Lung (tissue), 12 donors: Measurements from ENCODE around the gene SUOX. TPM values are rescaled to one million over a fixed set of nuclear protein-coding genes. Genes with fewer than 3 reads are reported as not detected.

Experiments used
- ATAC-seq: fragments of 200-7000 bp; cut with Tn5 transposase; one replicate; pipeline ENCODE4 v1.9.1; 2020; ENCODE audit warnings: moderate number of reproducible peaks; ENCODE audit not compliant: insufficient read depth, low FRiP score
- DNase-seq, 3 donors: peaks; one replicate each; pipeline ENCODE4 v3.0.0-alpha.2; 2013 to 2017
- H3K27ac ChIP-seq, 2 donors: one replicate each; pipeline ENCODE4 v1.5.1; 2013; ENCODE audit warnings: mild to moderate bottlenecking in 2 of 2, moderate library complexity in 2 of 2, control low read depth in 1 of 2, inconsistent platforms in 1 of 2, low read depth in 1 of 2, low read length in 1 of 2
- H3K27me3 ChIP-seq, 3 donors: one replicate each; pipeline ENCODE4 v1.5.1; 2013; ENCODE audit warnings: low read length in 2 of 3; ENCODE audit not compliant: control insufficient read depth in 3 of 3, insufficient read depth in 3 of 3
- H3K36me3 ChIP-seq, 4 donors: one replicate each; pipeline ENCODE4 v1.5.1; 2013; ENCODE audit warnings: low read length in 4 of 4, mild to moderate bottlenecking in 1 of 4, moderate library complexity in 1 of 4; ENCODE audit not compliant: control insufficient read depth in 4 of 4, insufficient read depth in 4 of 4
- H3K4me1 ChIP-seq, 5 donors: one replicate each; pipeline ENCODE4 v1.5.1; 2013; ENCODE audit warnings: low read length in 5 of 5, mild to moderate bottlenecking in 2 of 5, moderate library complexity in 1 of 5; ENCODE audit not compliant: control insufficient read depth in 5 of 5, insufficient read depth in 5 of 5
- H3K4me3 ChIP-seq: one replicate; pipeline ENCODE4 v1.5.1; 2013; ENCODE audit warnings: mild to moderate bottlenecking, control low read depth, moderate library complexity
- H3K9ac ChIP-seq, 2 donors: one replicate each; pipeline ENCODE4 v1.5.1; 2013; ENCODE audit warnings: low read length in 2 of 2, control low read depth in 1 of 2; ENCODE audit not compliant: insufficient read depth in 1 of 2
- H3K9me3 ChIP-seq, 4 donors: one replicate each; pipeline ENCODE4 v1.5.1; 2013; ENCODE audit warnings: low read length in 3 of 4, mild to moderate bottlenecking in 1 of 4, moderate library complexity in 1 of 4; ENCODE audit not compliant: control insufficient read depth in 4 of 4, insufficient read depth in 3 of 4
- WGBS, 2 donors: extraction: QIAGEN DNeasy Blood & Tissue Kit; methylation state at CpG; one replicate each; pipeline ENCODE4 v1.1.7; 2013; 5-methylcytosine and 5-hydroxymethylcytosine counted together
- polyA plus RNA-seq, 2 donors: library from polyadenylated mRNA; stranded (reverse); fragments of 200-250 nt; gene quantifications; one replicate each; pipeline ENCODE4 v1.2.1, GENCODE V29; 2013
- total RNA-seq, 2 donors: library from RNA; depleted of rRNA in 1 of 2; stranded (reverse); fragments of >200 nt in 1 of 2; gene quantifications; one replicate each; pipeline ENCODE4 v1.2.1, GENCODE V29; 2014 to 2021
- TF ChIP-seq, protein P1 (sequence below): IDR thresholded peaks from 2 replicates; pipeline ENCODE4 v1.5.1; 2012; ENCODE audit warnings: mild to moderate bottlenecking; ENCODE audit errors: control extremely low read depth, extremely low read depth
- donor health status: control.
- donor health status: control.
- donor health status: Bipolar disorder and iron deficiency.
- donor health status: healthy.
- donor health status: DM: yes; HTN: yes; CAD: no.

Gene SUOX
- total and polyA plus RNA-seq, 4 donors = 15.1 to 26.2 (median 17.4) TPM

DNA sequence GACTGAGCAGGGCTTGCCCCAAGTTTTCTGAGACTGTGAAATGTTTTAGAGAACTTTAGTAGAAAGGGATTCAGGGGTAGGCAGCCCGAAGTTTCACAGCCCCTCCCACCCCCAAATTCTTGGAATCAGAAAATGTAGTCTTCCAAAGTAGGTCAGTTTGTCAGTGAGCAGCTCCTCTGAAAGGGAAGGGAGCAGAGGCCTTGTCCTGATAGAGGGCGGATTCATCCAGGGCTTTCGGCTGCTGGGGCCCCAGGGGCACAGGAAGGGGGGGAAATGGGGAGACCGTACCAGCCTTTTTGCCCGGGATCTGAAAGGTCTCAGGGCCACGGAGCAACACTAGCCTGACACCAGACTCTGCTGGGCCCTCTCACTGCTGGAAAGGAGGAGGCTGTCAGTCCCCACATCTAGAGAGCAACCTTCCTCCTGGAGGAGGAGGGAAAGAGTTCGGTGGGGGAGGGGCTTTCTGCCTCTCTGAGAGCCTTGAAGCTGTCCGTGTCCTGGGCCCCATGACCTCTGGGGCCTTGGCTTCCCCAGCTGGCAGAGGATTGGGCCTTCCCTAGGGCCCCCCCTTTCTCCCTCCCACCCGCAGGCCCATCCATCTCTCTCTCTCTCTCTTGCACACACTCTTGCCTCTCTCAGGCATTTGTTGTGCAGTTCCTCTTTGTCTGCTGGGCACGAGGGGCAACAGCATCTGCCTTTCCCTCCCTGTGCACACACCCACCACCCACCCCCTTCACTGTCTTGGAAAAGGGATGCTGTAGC, 23.5 kb downstream of the SUOX start, which contains the start of gene IKZF4:
Gene IKZF4 (plus strand): TSS at position 621 of the 762 bp plus-strand sequence. CDS start 451 bp downstream, outside the sequence.
- TF ChIP-seq, protein P1, sequence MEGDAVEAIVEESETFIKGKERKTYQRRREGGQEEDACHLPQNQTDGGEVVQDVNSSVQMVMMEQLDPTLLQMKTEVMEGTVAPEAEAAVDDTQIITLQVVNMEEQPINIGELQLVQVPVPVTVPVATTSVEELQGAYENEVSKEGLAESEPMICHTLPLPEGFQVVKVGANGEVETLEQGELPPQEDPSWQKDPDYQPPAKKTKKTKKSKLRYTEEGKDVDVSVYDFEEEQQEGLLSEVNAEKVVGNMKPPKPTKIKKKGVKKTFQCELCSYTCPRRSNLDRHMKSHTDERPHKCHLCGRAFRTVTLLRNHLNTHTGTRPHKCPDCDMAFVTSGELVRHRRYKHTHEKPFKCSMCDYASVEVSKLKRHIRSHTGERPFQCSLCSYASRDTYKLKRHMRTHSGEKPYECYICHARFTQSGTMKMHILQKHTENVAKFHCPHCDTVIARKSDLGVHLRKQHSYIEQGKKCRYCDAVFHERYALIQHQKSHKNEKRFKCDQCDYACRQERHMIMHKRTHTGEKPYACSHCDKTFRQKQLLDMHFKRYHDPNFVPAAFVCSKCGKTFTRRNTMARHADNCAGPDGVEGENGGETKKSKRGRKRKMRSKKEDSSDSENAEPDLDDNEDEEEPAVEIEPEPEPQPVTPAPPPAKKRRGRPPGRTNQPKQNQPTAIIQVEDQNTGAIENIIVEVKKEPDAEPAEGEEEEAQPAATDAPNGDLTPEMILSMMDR = no peak
- Histone ChIP-seq H3K4me3 (no peak within 1 kb of the TSS), H3K9ac (peak within 1 kb of the TSS; percentile 34 to 81), H3K9me3 (no peaks in the 10 kb centered on the region), H3K27me3 (no peaks in the 10 kb centered on the region), H3K27ac (peak within 1 kb of the TSS in 1 of 2 donors; percentile 73), H3K36me3 (peaks cover 0 to 15% (median under 1%) of the 10 kb centered on the region in 4 donors), H3K4me1 (peaks cover 0 to 55% (median 3%) of the 10 kb centered on the region in 5 donors)
- WGBS, 2 donors = 16 to 27% methylated on average over 9 to 10 of the region's 10 CpGs
- ATAC-seq (peak; percentile 17), DNase-seq (peak; percentile 90 to 95 (median 91))

DNA sequence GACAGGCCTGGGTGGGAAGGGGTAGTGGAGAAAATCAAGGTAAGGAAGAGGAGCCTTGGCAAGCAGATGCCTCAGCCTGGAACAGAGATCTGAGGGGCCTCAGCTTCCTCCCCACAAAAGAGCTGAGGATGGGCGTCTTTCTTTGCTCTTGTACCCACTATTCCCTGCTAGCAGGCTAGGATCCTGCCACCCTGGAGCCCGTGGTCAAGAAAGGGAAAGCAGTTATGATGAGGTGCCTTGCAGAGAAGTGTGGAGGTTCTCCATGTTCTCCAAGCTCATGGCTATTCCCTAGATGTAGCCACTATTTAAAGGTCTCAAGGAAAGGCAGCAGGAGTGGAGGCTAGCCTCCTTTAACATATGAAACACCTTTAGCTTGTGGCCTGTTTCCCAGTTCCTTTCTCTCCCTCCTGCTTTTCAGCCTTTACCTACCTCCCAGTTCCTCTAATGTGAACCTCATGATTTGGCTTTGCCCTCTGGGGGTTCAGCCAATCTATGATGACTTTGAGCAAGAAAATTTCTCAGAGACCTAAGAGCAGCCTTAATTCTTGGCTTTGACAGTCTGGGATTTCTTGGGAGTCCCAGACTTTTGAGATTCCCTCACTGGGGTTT, 24.9 kb downstream of the SUOX start:
- H3K9me3 ChIP-seq = no peaks in the 10 kb centered on the region
- H3K4me3 ChIP-seq = no peak overlapping the region
- peaks cover 0 to 23% (median 5%) of the 10 kb centered on the region in 4 donors for H3K36me3 ChIP-seq
- H3K4me1 ChIP-seq = peaks cover 0 to 57% (median 3%) of the 10 kb centered on the region in 5 donors
- 17 to 45% methylated on average over 2 of the region's 2 CpGs for WGBS, 2 donors
- H3K9ac ChIP-seq = peak overlapping the region; percentile 34 to 81
- H3K27me3 ChIP-seq = no peaks in the 10 kb centered on the region
- ATAC-seq = no peak
- H3K27ac ChIP-seq = peak overlapping the region in 1 of 2 donors; percentile 73
- DNase-seq = peak in 2 of 3 donors; percentile 30 to 34
- TF ChIP-seq, protein P1 = no peak

DNA sequence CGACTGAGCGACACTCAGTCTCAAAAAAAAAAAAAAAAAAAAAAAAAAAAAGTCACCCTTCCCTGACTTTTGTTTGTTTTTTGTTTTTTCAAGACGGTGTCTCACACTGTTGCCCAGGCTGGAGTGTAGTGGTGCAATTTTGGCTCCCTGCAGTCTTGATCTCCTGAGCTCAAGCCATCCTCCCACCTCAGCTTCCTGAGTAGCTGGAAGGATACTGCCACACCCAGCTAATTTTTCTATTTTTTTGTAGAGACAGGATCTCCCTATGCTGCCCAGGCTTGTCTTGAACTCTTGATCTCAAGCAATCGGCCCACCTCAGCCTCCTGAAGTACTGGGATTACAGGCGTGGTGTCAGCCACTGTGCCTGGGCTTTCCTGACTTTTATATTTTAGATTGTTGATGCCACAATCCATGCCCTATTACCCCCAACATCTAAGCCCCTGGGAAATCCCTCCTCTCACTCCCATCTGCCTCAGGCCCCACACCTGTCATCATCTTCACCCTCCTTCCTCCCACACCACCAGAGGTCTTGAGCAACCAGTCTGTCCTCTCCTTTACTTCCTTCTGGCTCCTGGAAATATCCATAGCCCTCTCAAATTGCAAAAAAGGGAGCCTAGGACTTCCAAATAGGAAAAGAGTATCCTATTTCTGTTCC, 31.6 kb downstream of the SUOX start:
- WGBS, 2 donors = 62 to 87% methylated on average over 5 of the region's 5 CpGs
- peaks cover 4 to 60% (median 23%) of the 10 kb centered on the region in 4 donors for H3K36me3 ChIP-seq

More for the DNA sequence above, 31.6 kb downstream of the SUOX start:
- Histone ChIP-seq H3K9me3 (no peaks in the 10 kb centered on the region), H3K27me3 (no peaks in the 10 kb centered on the region), H3K27ac (no peak overlapping the region), H3K9ac (peak overlapping the region in 1 of 2 donors; percentile 53), H3K4me1 (peaks cover 0 to 27% (median 9%) of the 10 kb centered on the region in 5 donors), H3K4me3 (no peak overlapping the region)
- DNase-seq (no peak), ATAC-seq (no peak)
- TF ChIP-seq, protein P1 = no peak
